GM06990 (cell line): ENCODE data around the gene POC1B.

Experiments used
- DNase-seq: peaks from one replicate; pipeline ENCODE4 v3.0.0-alpha.2; 2011; ENCODE audit not compliant: insufficient read length; ENCODE audit errors: extremely low read depth
- H3K27me3 ChIP-seq: replicated peaks from 2 replicates; pipeline ENCODE4 v1.6.0; 2011; ENCODE audit warnings: low read length; ENCODE audit not compliant: control insufficient read depth, insufficient read depth
- H3K36me3 ChIP-seq: 2 replicates; pipeline ENCODE4 v1.5.1; 2011; ENCODE audit warnings: low read length; ENCODE audit not compliant: control insufficient read depth, insufficient read depth
- H3K4me3 ChIP-seq: replicated peaks from 2 replicates; pipeline ENCODE4 v1.5.1; 2011; ENCODE audit warnings: low read depth, mild to moderate bottlenecking, control low read depth, low read length
- TF ChIP-seq, protein P1 (sequence below): IDR thresholded peaks from 2 replicates; pipeline ENCODE4 v1.5.1; 2011; ENCODE audit warnings: low read length, control low read depth, mild to moderate bottlenecking, inconsistent platforms; ENCODE audit not compliant: insufficient read depth, poor library complexity, severe bottlenecking

The POC1B gene

DNA sequence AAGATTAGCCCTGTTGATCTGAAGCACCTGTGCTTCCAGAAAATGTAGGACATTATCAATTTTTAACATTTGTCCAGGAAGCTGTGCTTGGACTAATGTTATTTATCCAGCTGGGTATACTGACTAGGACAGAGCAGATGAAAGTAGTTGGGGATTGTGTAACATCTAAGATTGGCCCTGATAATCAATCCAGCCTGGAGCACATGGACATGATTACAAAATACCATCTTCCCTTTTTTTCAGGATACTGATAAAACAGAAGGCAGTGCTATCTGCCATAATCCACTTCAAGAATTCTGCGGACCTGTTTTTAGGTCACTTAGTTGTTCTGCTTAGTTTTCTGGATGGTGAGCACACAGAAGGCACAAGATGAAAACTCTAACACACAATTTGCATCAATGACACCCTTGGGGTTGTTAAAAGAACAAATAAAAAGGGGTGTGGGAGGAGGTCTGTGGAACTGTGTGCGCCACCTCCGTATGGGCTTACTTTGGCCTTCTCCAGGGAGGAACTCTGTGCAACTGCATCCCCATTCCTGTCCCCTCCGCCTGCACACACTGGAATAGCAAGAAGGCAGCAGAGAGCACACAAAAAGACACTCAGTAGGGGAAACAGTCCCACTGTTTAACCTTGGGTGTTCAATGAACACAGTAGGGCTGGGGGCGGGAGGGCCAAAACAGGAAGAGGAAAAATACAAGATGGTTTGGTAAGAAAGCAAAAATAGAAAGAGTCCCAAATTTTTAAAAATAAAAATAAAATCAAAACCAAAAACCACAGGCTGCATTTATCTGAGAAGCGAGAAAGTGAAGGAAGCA lies 142.4 kb downstream of the POC1B start:
- Histone ChIP-seq H3K4me3 (no peak overlapping the region), H3K27me3 (no peaks in the 10 kb centered on the region), H3K36me3 (no peaks in the 10 kb centered on the region)
- DNase-seq = no peak
- TF ChIP-seq, protein P1, sequence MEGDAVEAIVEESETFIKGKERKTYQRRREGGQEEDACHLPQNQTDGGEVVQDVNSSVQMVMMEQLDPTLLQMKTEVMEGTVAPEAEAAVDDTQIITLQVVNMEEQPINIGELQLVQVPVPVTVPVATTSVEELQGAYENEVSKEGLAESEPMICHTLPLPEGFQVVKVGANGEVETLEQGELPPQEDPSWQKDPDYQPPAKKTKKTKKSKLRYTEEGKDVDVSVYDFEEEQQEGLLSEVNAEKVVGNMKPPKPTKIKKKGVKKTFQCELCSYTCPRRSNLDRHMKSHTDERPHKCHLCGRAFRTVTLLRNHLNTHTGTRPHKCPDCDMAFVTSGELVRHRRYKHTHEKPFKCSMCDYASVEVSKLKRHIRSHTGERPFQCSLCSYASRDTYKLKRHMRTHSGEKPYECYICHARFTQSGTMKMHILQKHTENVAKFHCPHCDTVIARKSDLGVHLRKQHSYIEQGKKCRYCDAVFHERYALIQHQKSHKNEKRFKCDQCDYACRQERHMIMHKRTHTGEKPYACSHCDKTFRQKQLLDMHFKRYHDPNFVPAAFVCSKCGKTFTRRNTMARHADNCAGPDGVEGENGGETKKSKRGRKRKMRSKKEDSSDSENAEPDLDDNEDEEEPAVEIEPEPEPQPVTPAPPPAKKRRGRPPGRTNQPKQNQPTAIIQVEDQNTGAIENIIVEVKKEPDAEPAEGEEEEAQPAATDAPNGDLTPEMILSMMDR = no peak

DNA sequence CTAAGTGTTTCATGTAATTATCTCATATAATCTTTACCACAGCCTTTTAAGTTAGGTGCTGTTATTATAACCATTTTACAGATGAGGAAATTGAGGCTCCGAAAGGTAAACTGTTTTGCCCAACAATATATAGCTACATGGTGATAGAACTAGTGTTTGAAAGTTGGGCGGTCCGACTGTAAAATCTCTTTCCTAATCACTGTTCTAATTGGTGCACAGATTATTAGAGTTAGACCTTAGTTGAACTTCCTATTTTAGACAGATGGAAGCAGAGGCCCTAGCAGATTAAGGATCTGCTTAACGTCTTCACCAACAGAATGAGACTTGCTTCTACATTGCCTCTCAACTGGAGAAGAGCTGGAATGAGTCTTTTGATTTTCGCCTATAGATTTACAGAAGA lies 143.5 kb downstream of the POC1B start:
- TF ChIP-seq, protein P1 = no peak
- H3K4me3 ChIP-seq = no peak overlapping the region
- H3K36me3 ChIP-seq = no peaks in the 10 kb centered on the region
- H3K27me3 ChIP-seq = no peaks in the 10 kb centered on the region
- DNase-seq = no peak

DNA sequence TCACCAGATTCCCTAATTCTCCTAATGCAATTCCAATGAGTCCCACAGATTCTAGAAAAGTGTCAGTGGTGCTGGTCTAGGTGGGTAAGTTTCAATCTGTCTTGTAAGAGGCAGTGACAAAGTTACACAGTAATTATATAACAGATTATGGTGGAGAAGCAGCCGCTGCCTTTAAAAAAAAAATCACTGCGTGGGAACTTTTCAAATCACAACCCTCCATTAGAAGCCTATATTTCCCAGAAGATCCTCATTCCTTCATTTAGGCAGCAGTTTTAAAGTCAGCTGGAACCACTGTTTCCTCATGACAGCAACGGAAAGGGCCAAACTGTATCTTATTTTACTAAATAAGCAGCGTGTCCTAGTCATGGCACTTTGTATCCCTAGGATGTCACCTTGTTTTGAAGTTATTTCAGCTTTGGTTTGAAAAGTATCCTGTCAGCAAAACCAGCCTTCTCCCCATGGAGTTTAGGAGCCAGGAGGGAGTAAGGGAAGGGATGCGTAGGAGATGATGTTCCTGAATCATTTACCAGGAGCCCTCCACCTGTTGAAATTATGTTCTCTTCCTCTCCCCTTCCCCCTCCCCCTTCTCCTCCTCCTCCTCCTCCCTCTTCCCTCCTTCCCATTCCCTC lies 145.9 kb downstream of the POC1B start:
- H3K27me3 ChIP-seq = no peaks in the 10 kb centered on the region
- no peak for DNase-seq
- no peak overlapping the region for H3K4me3 ChIP-seq
- no peaks in the 10 kb centered on the region for H3K36me3 ChIP-seq
- TF ChIP-seq, protein P1 = no peak

DNA sequence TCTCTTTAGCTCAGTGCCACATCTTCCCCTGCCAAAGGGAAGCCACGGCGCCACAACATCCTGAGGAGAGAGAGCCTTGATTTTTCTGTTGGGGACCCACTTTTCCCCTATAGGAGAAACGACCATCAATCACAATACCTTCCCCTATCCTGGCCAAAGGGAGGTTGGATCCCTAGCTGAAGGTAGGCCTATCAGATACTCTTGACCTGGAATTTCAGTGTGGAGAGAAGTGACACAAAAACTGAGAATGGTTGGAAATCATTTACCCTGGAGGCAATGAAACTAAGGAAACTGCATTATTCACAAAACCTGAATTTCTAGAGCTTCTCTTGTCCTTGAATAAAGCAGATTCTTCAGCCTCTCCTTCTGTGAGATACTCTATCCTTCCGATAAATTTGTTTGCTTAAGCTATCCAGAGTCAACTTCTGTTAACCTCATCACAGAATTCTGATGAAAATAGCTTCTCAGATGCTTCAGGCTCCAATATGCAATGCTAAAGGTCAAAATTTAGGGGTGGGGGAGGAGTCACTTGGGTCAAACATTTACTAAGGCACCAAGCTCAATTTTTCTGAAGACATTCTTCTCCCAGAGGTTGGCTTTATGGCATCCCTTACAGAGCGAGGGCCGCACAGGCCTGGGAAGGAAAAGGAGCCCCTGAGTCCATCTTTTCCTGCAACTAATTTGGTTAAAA lies 146.6 kb downstream of the POC1B start:
- Histone ChIP-seq H3K27me3 (no peaks in the 10 kb centered on the region), H3K4me3 (no peak overlapping the region), H3K36me3 (no peaks in the 10 kb centered on the region)
- no peak for DNase-seq
- TF ChIP-seq, protein P1 = no peak

DNA sequence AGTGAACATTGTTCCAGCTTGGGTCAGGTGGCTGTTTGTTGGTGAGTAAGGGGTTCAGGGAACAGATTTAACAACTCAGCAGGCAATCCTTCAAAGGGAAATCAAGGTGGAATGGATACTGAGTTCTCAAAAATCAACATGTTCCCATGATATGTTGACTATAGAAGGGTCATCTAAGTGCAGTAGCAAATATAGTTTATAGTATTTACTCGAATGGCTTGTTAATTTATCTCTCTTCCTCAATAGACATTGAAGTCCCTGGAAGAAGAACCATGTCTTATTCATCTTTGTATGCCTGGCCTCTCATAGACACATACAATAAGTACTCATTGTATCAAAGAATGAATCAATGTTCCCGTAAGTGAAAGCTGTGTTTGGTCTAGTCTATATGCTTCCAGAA lies 149.0 kb downstream of the POC1B start:
- DNase-seq = no peak
- H3K4me3 ChIP-seq = no peak overlapping the region
- H3K36me3 ChIP-seq = no peaks in the 10 kb centered on the region
- H3K27me3 ChIP-seq = no peaks in the 10 kb centered on the region
- TF ChIP-seq, protein P1 = no peak
